Keratinocyte (primary cell): Measurements from ENCODE around the gene JPH2. TPM values are rescaled to one million over a fixed set of nuclear protein-coding genes. Genes with fewer than 3 reads are reported as not detected.

ENCODE experiments used
- DNase-seq: peaks from one replicate; pipeline ENCODE4 v3.0.0-alpha.2; 2011; ENCODE audit warnings: low read depth, missing footprints, low spot score
- FAIRE-seq: peaks from 2 replicates; lab custom pipeline; 2011; peaks lifted over from hg19 to GRCh38; lab: Jason Lieb, UNC
- H2AFZ ChIP-seq: 2 replicates; pipeline ENCODE4 v1.6.0; 2012; ENCODE audit warnings: low read length, control low read depth, inconsistent platforms; ENCODE audit not compliant: control insufficient read depth
- H3K27ac ChIP-seq: 2 replicates; pipeline ENCODE4 v1.5.1; 2011; ENCODE audit warnings: low read length; ENCODE audit not compliant: control insufficient read depth, insufficient read depth
- H3K27me3 ChIP-seq: 3 replicates; pipeline ENCODE4 v1.6.0; 2011; ENCODE audit warnings: low read length; ENCODE audit not compliant: control insufficient read depth, insufficient read depth; ENCODE audit errors: extremely low read depth
- H3K36me3 ChIP-seq, 2 experiments: 2 replicates in 1 of 2; 3 replicates in 1 of 2; pipeline ENCODE4 v1.5.1; 2011; ENCODE audit warnings: low read length in 2 of 2, mild to moderate bottlenecking in 1 of 2; ENCODE audit not compliant: control insufficient read depth in 2 of 2, insufficient read depth in 2 of 2; ENCODE audit errors: extremely low read depth in 1 of 2
- H3K4me1 ChIP-seq: 3 replicates; pipeline ENCODE4 v1.5.1; 2011; ENCODE audit warnings: low read length; ENCODE audit not compliant: control insufficient read depth, insufficient read depth; ENCODE audit errors: extremely low read depth
- H3K4me2 ChIP-seq: 3 replicates; pipeline ENCODE4 v1.6.0; 2011; ENCODE audit warnings: low read depth, low read length; ENCODE audit not compliant: control insufficient read depth, insufficient read depth; ENCODE audit errors: extremely low read depth
- H3K4me3 ChIP-seq, 3 experiments: fragments of 200-600 bp in 1 of 3; sonication (generic) in 1 of 3; 2 replicates in 2 of 3; 3 replicates in 1 of 3; pipeline ENCODE4 v1.5.1; 2011 to 2016; ENCODE audit warnings: low read length in 3 of 3, mild to moderate bottlenecking in 3 of 3, control low read depth in 2 of 3, inconsistent platforms in 1 of 3, low read depth in 1 of 3, mixed read lengths in 1 of 3, mixed run types in 1 of 3, moderate library complexity in 1 of 3; ENCODE audit not compliant: control insufficient read depth in 2 of 3, insufficient read depth in 2 of 3; ENCODE audit errors: extremely low read depth in 1 of 3
- H3K79me2 ChIP-seq: 2 replicates; pipeline ENCODE4 v1.6.0; 2012; ENCODE audit warnings: low read length; ENCODE audit not compliant: control insufficient read depth, insufficient read depth
- H3K9ac ChIP-seq: 3 replicates; pipeline ENCODE4 v1.6.0; 2011; ENCODE audit warnings: low read length; ENCODE audit not compliant: control insufficient read depth, insufficient read depth; ENCODE audit errors: extremely low read depth
- H3K9me1 ChIP-seq: 3 replicates; pipeline ENCODE4 v1.6.0; 2011; ENCODE audit warnings: low read length; ENCODE audit not compliant: control insufficient read depth, insufficient read depth; ENCODE audit errors: extremely low read depth
- H3K9me3 ChIP-seq: 2 replicates; pipeline ENCODE4 v1.5.1; 2012; ENCODE audit warnings: low read depth, low read length; ENCODE audit not compliant: control insufficient read depth
- H4K20me1 ChIP-seq: 3 replicates; pipeline ENCODE4 v1.6.0; 2011; ENCODE audit warnings: low read length; ENCODE audit not compliant: control insufficient read depth, insufficient read depth; ENCODE audit errors: extremely low read depth
- CTCF ChIP-seq, 3 experiments: IDR thresholded peaks in 1 of 3; conservative IDR thresholded peaks in 1 of 3; optimal IDR thresholded peaks in 1 of 3; 2 replicates in 2 of 3; 3 replicates in 1 of 3; pipeline versions ENCODE3 to v1.5.1; 2011; ENCODE audit warnings: low read length in 3 of 3, mild to moderate bottlenecking in 3 of 3, moderate library complexity in 2 of 3, control low read depth in 1 of 3, inconsistent platforms in 1 of 3; ENCODE audit not compliant: insufficient read depth in 2 of 3; ENCODE audit errors: extremely low read depth in 1 of 3
- EZH2 ChIP-seq: IDR thresholded peaks from one replicate; pipeline ENCODE4 v1.6.1; 2012; ENCODE audit warnings: inconsistent platforms, mild to moderate bottlenecking, low read length, moderate library complexity
- dilution Hi-C: fragments of 300-500 bp; cut with MboI; formaldehyde crosslinking; loops from one replicate; pipeline ENCODE4 v1.7.0; 2020; ENCODE audit warnings: low sequenced_read_pairs; ENCODE audit not compliant: extremely low pct_ligation_motif_present
- polyA plus RNA-seq, 5 experiments: library from polyadenylated mRNA; depleted of rRNA in 3 of 5; stranded (reverse) in 3 of 5; stranded (forward) in 1 of 5; unstranded in 1 of 5; fragments of >200 nt; gene quantifications; 1 replicate in 1 of 5; 2 replicates in 3 of 5; 3 replicates in 1 of 5; pipeline versions ENCODE4 v1.2.1 to v1.2.3, GENCODE V29; 2011 to 2012; ENCODE audit warnings: missing spikeins in 2 of 5, low read depth in 1 of 5, low replicate concordance in 1 of 5

JPH2 gene
- polyA plus RNA-seq, 1 donor (not counting 4 experiments of a cell fraction or from before 2014, with no cell fraction given), result 2.5 TPM

GRCh38 chr20:44223721-44224120 is 36.7 kb upstream of the JPH2 start:
- H3K27me3 ChIP-seq, result no peaks in the 10 kb centered on the region
- no peak overlapping the region for H3K27ac ChIP-seq
- no peak overlapping the region for H2AFZ ChIP-seq
- no peak for DNase-seq
- H3K4me2 ChIP-seq, result no peak overlapping the region
- no peaks in the 10 kb centered on the region for H3K36me3 ChIP-seq
- H3K4me1 ChIP-seq, result peaks cover 2% of the 10 kb centered on the region
- no peak for FAIRE-seq
- no peaks in the 10 kb centered on the region for H4K20me1 ChIP-seq
- H3K79me2 ChIP-seq, result no peaks in the 10 kb centered on the region
- no peaks in the 10 kb centered on the region for H3K9me1 ChIP-seq
- H3K9ac ChIP-seq, result no peak overlapping the region
- dilution Hi-C loops, result no loop called here
- TF ChIP-seq CTCF (optimal IDR thresholded peaks at IDR 0.05 in 1 of 3, IDR thresholded peaks at IDR 0.05 in 1 of 3, conservative IDR thresholded peaks at IDR 0.05 in 1 of 3; ENCODE audit: extremely low read depth in 1 of 3, insufficient read depth in 2 of 3, low read length in 3 of 3), result no peak
- TF ChIP-seq EZH2, result no peak
- H3K9me3 ChIP-seq, result no peaks in the 10 kb centered on the region
- H3K4me3 ChIP-seq, result no peak overlapping the region

GRCh38 chr20:44222633-44223368 is 35.8 kb upstream of the JPH2 start:
- H3K9me1 ChIP-seq, result no peaks in the 10 kb centered on the region
- no peak overlapping the region for H3K27ac ChIP-seq
- H3K9me3 ChIP-seq, result no peaks in the 10 kb centered on the region
- no peak overlapping the region for H3K4me3 ChIP-seq
- no peaks in the 10 kb centered on the region for H4K20me1 ChIP-seq
- dilution Hi-C loops, result no loop called here
- no peak overlapping the region for H3K4me2 ChIP-seq
- H3K4me1 ChIP-seq, result peaks cover 10% of the 10 kb centered on the region
- H3K79me2 ChIP-seq, result no peaks in the 10 kb centered on the region
- no peak overlapping the region for H3K9ac ChIP-seq
- FAIRE-seq (no peak), DNase-seq (no peak)
- no peaks in the 10 kb centered on the region for H3K36me3 ChIP-seq
- no peaks in the 10 kb centered on the region for H3K27me3 ChIP-seq
- H2AFZ ChIP-seq, result no peak overlapping the region
- TF ChIP-seq CTCF (optimal IDR thresholded peaks at IDR 0.05 in 1 of 3, IDR thresholded peaks at IDR 0.05 in 1 of 3, conservative IDR thresholded peaks at IDR 0.05 in 1 of 3; ENCODE audit: extremely low read depth in 1 of 3, insufficient read depth in 2 of 3, low read length in 3 of 3) (no peak), EZH2 (no peak)
